Inferior parietal cortex (tissue), 1 donor: ENCODE measurements around the gene NFIA.

Experiments used
- DNase-seq: peaks from one replicate; pipeline ENCODE4 v3.0.0-alpha.2; 2016; ENCODE audit errors: extremely low spot score

Gene NFIA

GRCh38 chr1:61494000-61494399, 411.6 kb downstream of the NFIA start:
- no peak for DNase-seq

DNA sequence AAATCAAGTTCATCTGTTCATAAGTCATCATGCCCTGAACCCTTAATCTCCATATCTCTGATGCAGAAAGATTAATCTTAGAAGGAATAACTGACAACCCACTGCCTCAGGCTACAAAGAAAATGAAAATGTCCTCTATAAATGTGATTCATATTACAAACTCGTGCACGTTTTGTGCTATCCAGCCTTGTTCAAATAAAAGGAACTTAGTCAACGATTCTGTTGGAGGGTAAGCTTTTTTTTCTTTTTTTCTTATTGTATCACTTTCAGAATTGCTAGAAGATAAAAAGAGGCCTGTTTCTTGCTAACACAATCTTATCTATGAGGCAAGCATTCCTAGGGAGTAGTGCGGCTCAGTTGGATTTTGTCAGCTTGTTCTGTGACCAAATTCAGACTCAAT, 414.1 kb downstream of the NFIA start:
- DNase-seq = no peak

DNA sequence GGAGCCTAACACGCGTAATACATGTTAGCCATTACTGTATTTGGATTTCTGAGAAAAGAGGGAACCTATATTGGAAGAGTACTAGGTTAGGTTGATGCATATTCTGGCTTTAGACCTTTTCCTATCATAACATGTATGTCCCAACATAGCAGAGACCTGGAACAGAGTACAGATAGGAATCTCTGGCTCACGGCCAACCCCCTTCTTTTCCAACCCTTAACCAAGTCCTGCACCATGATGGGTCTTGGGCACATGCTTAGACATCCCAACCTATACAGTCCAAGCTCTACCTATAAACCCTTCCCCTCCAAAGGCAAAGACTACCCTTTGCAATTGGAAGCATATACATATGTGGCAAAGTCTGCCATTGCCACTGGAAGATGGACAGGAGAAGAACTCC, 414.7 kb downstream of the NFIA start:
- DNase-seq = no peak

DNA sequence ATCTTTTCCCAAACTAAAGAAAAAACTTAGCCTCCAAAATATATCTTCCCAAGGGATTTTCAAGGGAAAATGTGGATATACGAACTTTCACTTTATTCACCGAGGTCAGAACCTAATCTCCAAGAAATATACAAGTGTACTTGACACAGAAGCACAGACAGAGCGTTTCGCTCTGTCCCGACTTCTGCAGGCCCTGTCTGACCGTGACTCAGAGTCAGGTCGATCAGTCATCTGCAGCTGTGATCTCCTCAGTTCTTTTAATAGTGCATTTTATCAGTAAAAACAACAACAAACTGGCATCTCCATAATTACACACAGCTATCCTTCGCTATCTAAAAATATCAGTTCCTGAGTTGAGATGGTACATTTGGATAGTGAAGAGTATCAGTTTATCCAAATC, 416.0 kb downstream of the NFIA start:
- no peak for DNase-seq

DNA sequence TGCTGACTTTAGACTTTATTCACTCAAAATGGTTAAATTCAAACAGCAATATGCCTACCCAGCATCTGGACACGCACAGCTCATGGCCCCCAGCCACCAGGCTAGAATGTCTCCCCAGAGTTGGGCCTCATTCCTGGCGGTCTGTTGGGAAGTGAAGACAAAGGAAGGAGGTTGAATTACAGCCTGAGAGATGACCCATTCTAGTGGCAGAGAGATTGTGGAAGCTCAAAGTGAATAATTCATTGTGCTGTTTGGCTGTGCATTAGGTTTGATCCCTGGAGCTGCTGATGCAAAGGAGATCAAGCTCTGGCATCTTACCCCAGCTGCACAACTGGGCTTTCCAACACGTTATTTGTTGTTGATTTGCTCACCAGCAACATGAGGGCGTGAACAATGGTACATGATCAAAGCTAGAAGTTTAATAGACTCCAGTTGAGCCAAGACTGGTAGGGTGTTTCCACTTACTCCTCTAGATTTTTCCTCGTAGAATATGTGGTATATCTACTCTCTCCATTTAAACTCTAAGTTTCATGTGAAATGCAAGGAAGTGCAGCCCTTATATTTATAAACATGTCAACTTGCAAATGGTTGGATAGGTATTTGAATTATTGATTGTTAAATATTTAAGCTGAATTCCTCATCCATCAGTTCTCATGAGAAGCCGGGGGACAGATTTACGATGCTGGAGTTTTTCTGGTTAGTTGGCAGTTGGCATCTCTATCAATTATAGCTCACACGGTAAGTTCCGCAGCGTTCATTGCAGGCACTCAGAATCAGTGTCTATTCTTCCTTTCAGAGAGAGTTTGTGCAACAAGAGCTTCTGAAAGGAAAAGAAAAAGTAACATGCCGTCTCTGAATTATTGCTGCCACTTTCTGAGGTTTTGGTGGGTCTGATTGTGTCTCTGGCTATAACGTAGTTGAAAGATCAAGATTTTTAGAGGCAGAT, 419.9 kb downstream of the NFIA start:
- DNase-seq = no peak

DNA sequence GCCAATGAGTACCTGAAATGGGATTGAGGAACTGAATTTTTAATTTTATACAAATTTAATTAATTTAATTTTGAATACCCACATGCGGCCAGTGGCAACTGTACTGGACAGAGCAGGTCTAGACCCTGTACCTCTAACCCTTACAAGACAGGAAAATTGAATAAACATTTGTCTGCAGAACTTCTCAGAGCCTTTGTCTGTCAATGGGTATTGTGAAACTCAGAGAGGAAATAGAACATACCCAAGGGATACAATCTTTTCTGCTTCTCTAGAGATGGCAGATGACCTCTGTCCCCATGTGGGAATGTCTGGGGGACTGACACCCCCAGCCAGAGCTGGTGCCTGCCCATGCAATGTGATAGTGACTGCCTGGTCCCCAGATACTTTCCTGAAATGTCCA, 421.9 kb downstream of the NFIA start:
- no peak for DNase-seq

DNA sequence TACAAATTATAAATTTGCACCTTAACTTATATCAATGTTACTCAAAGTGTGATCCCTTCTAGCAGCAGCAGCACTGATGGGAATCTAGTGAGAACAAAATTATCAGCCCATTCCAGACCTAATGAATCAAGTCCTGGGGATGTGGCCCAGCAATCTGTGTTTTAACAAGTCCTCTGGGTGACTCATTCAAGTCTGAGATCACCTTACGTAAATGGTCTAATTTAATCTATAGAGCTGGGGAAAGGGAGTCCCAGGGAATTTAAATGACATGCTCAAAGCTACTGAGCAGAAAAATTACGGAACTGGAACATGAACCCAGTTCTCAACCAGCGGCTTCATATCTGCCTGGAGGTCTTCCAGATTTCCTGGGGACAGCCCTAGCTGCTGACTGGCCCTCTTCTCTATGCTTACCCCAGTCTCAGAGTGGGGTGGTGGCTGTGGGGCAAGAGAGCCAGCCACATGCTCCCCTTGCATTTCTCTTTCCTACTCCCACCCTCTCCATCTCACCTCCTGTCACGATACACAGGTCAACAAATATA, 422.6 kb downstream of the NFIA start:
- DNase-seq = no peak

GRCh38 chr1:61506236-61506635, 423.9 kb downstream of the NFIA start:
- no peak for DNase-seq

GRCh38 chr1:61506944-61507500, 424.7 kb downstream of the NFIA start:
- no peak for DNase-seq
